NCI-H2196 treated with DMSO at 0.1 percent for 48 hours (cell line): ENCODE measurements around the gene NEXMIF.
"Not testable (repeated sequence)": the region's sequence is repeated elsewhere in the genome, so short reads cannot be mapped to it uniquely, and the experiment has no call there.

Experiments used
- DNase-seq: peaks from one replicate; lab custom pipeline; 2025; ENCODE audit not compliant: unreplicated experiment; lab: John Stamatoyannopoulos, UW

The NEXMIF gene

GRCh38 chrX:74797338-74797887 lies 127.8 kb downstream of the NEXMIF start:
- no peak for DNase-seq

DNA sequence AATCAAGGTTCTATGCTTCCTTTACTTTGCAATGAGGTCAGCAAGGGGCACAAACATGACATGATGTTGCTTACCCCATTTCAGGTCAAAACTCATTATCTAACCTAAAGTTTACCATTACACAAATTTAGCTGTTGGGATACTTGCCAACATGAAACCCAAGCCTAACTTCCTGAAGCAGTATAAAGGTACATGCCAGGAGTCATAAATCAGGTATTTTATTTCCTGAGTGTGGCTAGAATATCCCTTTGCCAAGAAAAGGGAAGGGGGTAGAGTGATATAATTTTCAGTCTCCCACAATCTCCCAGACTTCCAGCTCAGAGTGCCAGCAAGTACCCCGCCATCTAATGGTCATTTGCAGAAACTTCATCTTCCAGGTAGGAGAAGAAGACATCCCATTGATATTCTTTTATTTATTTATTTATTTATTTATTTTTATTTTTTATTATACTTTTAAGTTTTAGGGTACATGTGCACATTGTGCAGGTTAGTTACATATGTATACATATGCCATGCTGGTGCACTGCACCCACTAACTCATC lies 136.6 kb downstream of the NEXMIF start:
- peak; percentile 1 for DNase-seq

GRCh38 chrX:74784629-74785028 lies 140.6 kb downstream of the NEXMIF start:
- no peak for DNase-seq

DNA sequence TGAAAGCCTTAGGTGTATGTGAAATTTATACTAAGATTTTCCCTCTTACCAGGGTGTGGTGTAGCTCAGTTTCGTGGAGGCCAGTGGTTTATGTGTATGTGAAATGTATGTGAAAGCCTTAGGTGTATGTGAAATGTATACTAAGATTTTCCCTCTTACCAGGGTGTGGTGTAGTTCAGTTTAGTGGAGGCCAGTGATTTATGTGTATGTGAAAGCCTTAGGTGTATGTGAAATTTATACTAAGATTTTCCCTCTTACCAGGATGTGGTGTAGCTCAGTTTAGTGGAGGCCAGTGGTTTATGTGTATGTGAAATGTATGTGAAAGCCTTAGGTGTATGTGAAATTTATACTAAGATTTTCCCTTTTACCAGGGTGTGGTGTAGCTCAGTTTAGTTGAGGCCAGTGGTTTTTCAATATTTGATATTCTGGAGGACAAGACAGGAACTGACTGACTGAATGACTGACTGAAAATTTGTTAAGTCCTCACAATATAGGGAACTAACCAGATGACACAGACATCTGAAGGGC lies 143.7 kb downstream of the NEXMIF start:
- no peak for DNase-seq

DNA sequence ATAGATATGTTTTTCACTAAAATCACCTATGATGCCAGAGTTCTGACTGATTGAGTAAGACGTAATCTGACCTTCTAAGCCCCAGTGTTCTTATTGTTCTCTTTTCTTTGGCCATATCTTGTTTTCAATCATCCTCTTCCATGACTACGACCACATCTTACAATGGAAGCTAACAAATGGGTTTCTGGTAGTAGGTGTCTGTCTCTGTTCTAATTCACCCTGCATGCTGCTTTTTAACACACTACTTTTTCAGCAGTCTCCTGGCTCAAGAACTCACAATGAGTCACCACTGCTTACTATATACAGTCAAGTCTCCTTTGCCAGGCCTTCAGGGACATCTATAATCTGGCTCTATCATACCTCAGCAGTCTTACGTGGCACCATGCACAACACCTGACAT lies 146.1 kb downstream of the NEXMIF start:
- DNase-seq = no peak

DNA sequence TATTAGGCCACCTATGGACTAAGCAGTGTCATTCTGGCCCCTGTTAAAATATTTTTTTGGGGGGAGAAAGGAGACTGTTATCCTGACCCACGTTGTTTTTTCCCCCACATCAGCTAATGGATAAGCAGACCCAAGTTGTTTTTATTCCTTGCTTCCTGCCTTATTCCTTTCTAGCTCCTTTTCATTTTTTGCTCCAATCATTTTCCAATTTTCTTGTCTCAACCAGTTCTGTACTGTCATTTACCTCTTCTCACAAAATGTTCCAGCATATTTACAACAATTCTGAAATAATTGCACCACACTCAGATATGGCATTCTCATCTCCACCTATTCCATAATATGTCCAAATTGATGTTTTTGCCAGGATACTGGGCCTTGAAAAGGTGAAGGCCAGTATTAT lies 150.3 kb downstream of the NEXMIF start:
- no peak for DNase-seq

DNA sequence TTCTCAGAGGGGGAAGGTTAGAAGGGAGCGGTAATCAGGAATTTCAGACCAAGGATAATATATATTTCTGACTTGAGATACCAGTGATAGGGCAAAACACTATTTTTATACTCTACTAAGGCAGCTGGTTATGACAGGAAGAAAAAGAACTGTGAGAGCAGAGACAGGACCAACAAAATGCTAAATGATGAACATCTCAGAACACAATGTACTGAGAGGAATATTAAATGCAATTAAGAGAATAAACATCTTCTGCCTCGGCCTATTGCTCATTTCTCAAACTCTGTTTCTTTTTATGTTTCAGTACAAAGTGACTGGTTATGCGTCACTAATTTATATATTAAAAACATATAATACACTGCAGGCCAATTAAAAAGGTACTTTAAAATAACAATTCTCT lies 188.8 kb downstream of the NEXMIF start:
- no peak for DNase-seq

DNA sequence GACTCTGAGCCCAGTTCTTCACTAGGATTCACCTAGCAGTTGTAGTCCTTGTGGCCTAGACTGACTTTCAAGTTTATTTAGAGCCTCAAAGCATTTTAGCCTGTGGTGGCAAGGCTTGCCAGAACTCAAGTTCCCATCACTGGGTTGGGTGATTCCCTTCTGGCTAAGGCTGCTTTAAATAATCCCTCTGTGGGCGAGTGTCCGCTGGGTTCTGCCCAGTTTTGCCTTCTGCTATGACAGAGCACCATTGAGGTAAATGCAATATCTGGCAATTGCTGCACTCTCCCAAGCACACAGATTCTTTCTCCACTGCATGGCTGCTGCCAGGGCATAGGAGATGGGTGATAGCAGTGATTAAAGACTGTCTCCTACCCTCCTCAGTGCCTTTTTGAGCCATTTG lies 220.0 kb downstream of the NEXMIF start:
- no peak for DNase-seq

DNA sequence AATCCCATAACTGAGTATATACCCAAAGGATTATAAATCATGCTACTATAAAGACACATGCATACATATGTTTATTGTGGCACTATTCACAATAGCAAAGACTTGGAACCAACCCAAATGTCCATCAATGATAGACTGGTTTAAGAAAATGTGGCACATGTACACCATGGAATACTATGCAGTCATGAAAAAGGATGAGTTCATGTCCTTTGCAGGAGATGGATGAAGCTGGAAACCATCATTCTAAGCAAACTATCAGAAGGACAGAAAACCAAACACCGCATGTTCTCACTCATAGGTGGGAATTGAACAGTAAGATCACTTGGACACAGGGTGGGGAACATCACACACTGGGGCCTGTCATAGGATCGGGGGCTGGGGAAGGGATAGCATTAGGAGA lies 223.9 kb downstream of the NEXMIF start:
- not testable (repeated sequence) for DNase-seq

- DNase-seq = no peak
These were observed 240.8 kb downstream of the NEXMIF start for GRCh38 chrX:74684466-74684865.
